Neutrophil (primary cell): ENCODE results near the gene SGK1.
"Not testable (repeated sequence)": the region's sequence is repeated elsewhere in the genome, so short reads cannot be mapped to it uniquely, and the experiment has no call there.

Experiments used
- H3K27ac ChIP-seq: fragments of 200-600 bp; sonication (generic); 2 replicates; pipeline ENCODE4 v1.5.1; 2016; ENCODE audit warnings: mild to moderate bottlenecking, moderate library complexity
- H3K27me3 ChIP-seq: fragments of 200-600 bp; sonication (generic); 2 replicates; pipeline ENCODE4 v1.6.0; 2016; ENCODE audit warnings: mild to moderate bottlenecking
- H3K36me3 ChIP-seq: fragments of 200-600 bp; sonication (generic); 2 replicates; pipeline ENCODE4 v1.5.1; 2017
- H3K4me1 ChIP-seq, 2 experiments: fragments of 200-600 bp in 1 of 2; sonication (generic) in 1 of 2; 1 replicate in 1 of 2; 2 replicates in 1 of 2; pipeline versions ENCODE4 v1.5.1 to v1.6.1; 2013 to 2016; ENCODE audit warnings: low read depth in 1 of 2, low read length in 1 of 2, mild to moderate bottlenecking in 1 of 2, moderate library complexity in 1 of 2; ENCODE audit not compliant: control insufficient read depth in 1 of 2, insufficient read depth in 1 of 2
- H3K4me3 ChIP-seq, 2 experiments: fragments of 200-600 bp in 1 of 2; sonication (generic) in 1 of 2; 1 replicate in 1 of 2; 2 replicates in 1 of 2; pipeline ENCODE4 v1.5.1; 2013 to 2016; ENCODE audit warnings: low read depth in 1 of 2, low read length in 1 of 2, mild to moderate bottlenecking in 1 of 2, moderate library complexity in 1 of 2
- H3K9me3 ChIP-seq: fragments of 200-600 bp; sonication (generic); 2 replicates; pipeline ENCODE4 v1.5.1; 2016
- CTCF ChIP-seq: fragments of 200-600 bp; sonication (generic); IDR thresholded peaks from 2 replicates; pipeline ENCODE4 v1.5.1; 2016; ENCODE audit warnings: antibody characterized with exemption

Gene SGK1

DNA sequence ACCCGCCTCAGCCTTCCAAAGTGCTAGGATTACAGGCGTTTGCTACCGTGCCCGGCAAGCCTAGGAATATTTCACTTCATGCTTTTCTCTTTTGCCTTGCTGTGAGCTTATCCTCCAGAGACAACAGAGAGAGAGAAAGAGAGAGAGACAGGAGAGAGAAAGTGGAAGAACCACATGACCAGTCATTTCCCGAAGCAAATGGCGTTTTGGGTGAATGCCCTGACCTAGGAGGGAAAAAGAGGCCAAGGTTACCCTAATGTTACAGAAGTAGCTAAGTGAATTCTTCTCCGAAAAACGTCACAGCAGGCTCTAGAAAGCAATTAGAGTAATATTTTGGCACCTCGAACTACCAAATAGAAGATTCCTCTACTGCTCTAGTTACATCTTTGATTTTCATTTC lies 9.1 kb downstream of the SGK1 start:
- H3K4me3 ChIP-seq = no peak overlapping the region
- no peaks in the 10 kb centered on the region for H3K4me1 ChIP-seq

DNA sequence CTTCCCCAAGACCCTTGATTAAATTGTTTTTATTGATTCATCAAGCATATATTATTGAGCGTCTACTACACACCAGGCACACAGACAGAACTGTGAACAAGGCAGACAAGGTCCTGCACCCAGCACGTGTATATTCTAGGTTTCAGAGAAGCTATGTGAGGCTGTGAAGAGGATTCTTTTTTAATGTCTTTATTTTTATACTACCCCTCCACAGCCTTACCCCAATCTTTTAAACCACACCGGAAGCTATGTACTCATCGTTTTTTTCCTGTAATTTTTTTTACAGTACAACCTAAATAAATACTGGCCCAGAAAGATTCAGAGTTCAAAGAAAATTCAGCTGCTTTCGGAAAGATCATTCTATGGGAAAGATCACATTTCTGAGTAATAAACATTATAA lies 10.0 kb downstream of the SGK1 start:
- no peak for TF ChIP-seq CTCF
- Histone ChIP-seq H3K4me1 (no peaks in the 10 kb centered on the region), H3K9me3 (no peaks in the 10 kb centered on the region), H3K4me3 (no peak overlapping the region), H3K36me3 (no peaks in the 10 kb centered on the region), H3K27me3 (peaks cover 2% of the 10 kb centered on the region), H3K27ac (no peak overlapping the region)

More for the DNA sequence above, 9.1 kb downstream of the SGK1 start:
- Histone ChIP-seq H3K27me3 (peaks cover 11% of the 10 kb centered on the region), H3K27ac (no peak overlapping the region), H3K36me3 (no peaks in the 10 kb centered on the region), H3K9me3 (no peaks in the 10 kb centered on the region)
- TF ChIP-seq CTCF = no peak

GRCh38 chr6:134307075-134307474 lies 10.8 kb downstream of the SGK1 start:
- Histone ChIP-seq H3K9me3 (no peaks in the 10 kb centered on the region), H3K27me3 (no peaks in the 10 kb centered on the region), H3K27ac (no peak overlapping the region), H3K36me3 (no peaks in the 10 kb centered on the region), H3K4me1 (no peaks in the 10 kb centered on the region), H3K4me3 (no peak overlapping the region)
- no peak for TF ChIP-seq CTCF

DNA sequence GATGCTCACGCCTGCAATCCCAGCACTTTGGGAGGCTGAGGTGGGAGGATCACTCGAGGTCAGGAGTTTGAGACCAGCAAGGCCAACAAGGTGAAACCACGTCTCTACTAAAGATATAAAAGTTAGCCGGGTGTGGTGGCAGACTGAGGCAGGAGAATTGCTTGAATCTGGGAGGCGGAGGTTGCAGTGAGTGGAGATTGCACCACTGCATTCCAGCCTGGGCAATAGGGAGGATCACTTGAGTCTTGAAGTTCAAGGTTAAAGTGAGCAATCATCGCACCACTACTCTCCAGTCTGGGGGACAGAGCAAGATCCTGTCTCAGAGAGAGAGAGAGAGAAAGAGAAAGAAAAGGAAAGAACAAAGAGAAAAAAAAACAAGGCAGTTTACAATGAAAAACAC lies 13.5 kb downstream of the SGK1 start:
- not testable (repeated sequence) for H3K9me3 ChIP-seq, H3K4me3 ChIP-seq, H3K27me3 ChIP-seq, H3K36me3 ChIP-seq, H3K4me1 ChIP-seq, H3K27ac ChIP-seq

- Histone ChIP-seq H3K36me3 (no peaks in the 10 kb centered on the region), H3K4me3 (no peak overlapping the region), H3K9me3 (no peaks in the 10 kb centered on the region), H3K27me3 (no peaks in the 10 kb centered on the region), H3K27ac (no peak overlapping the region), H3K4me1 (no peaks in the 10 kb centered on the region)
- no peak for TF ChIP-seq CTCF
These were observed 14.0 kb downstream of the SGK1 start for GRCh38 chr6:134303891-134304290.

GRCh38 chr6:134299236-134299635 lies 18.7 kb downstream of the SGK1 start:
- H3K4me1 ChIP-seq = peaks cover 24 to 28% of the 10 kb centered on the region in 2 experiments

More at GRCh38 chr6:134299236-134299635, 18.7 kb downstream of the SGK1 start:
- Histone ChIP-seq H3K27ac (no peak overlapping the region), H3K9me3 (no peaks in the 10 kb centered on the region), H3K27me3 (no peaks in the 10 kb centered on the region), H3K36me3 (no peaks in the 10 kb centered on the region), H3K4me3 (no peak overlapping the region)
- no peak for TF ChIP-seq CTCF
